Measurements from ENCODE around the gene ZBTB38.

Gene ZBTB38

DNA sequence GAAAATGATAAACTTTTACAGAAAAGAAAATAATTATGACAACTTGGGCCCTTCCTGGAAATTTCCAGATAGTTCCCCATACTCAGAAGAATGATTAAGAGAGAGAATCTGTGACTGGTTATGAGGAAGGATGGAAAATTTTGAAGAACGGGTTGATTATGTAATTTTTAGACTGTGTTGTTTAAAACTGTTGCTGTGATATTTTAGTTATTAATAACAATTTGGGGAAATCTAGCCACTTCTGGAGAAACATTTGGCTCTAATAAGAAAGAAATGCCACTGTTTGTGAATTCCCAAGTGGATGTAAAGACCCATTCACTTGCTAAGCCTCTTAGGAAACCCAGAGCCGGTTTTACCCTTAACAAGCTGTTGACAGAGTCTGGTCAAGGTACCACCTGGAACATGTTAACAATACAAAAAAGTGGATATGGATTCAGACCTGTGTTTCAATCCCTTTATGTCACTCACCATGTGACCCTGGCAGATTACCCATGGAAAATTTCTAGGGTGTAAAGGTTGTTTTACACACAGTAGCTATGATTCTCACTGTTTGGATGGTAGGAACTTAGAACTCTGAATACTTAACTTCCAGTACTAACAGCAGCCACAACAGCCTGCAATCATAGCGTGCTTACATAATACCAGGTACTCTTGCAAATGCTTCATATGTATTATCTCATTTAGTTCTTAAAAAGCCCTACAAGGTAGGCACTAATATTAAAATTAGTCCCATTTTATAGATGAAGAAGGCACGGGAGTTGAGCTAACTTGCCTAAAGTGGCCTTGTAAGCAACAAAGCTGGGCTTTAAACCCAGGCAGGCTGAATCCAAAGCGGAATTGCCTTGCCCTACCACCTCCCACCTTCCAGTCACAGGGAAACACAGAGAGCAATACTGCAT lies 32.0 kb downstream of the ZBTB38 start:
- H3K4me3 ChIP-seq (ENCODE audit: low read length) = no peak overlapping the region
- DNase-seq (ENCODE audit: low read depth) = no peak
- TF ChIP-seq, protein P1, sequence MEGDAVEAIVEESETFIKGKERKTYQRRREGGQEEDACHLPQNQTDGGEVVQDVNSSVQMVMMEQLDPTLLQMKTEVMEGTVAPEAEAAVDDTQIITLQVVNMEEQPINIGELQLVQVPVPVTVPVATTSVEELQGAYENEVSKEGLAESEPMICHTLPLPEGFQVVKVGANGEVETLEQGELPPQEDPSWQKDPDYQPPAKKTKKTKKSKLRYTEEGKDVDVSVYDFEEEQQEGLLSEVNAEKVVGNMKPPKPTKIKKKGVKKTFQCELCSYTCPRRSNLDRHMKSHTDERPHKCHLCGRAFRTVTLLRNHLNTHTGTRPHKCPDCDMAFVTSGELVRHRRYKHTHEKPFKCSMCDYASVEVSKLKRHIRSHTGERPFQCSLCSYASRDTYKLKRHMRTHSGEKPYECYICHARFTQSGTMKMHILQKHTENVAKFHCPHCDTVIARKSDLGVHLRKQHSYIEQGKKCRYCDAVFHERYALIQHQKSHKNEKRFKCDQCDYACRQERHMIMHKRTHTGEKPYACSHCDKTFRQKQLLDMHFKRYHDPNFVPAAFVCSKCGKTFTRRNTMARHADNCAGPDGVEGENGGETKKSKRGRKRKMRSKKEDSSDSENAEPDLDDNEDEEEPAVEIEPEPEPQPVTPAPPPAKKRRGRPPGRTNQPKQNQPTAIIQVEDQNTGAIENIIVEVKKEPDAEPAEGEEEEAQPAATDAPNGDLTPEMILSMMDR (IDR thresholded peaks at IDR 0.05; ENCODE audit: insufficient read depth, low read depth, low read length, missing control alignments) = no peak

DNA sequence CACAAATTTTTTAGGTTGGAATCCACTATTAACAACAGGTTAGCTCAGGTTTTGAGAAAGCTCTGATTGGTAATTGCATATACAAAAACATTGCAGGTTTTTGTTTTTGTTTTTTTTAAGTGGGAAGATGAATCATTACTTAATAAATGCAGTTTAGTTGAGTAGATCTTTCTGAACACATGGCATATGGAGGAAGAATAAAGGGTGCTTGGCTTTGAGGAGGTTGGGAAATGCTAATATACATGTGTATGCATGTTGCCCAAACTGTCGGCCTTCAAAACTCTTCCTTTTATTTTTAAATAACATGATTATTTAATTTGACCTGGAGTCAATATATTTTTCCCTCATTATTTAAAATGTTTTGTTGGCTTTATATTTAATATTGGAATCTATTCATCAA lies 32.8 kb downstream of the ZBTB38 start:
- no peak overlapping the region for H3K4me3 ChIP-seq (ENCODE audit: low read length)
- TF ChIP-seq, protein P1 (IDR thresholded peaks at IDR 0.05; ENCODE audit: insufficient read depth, low read depth, low read length, missing control alignments) = no peak
- peak; percentile 52 for DNase-seq (ENCODE audit: low read depth)

DNA sequence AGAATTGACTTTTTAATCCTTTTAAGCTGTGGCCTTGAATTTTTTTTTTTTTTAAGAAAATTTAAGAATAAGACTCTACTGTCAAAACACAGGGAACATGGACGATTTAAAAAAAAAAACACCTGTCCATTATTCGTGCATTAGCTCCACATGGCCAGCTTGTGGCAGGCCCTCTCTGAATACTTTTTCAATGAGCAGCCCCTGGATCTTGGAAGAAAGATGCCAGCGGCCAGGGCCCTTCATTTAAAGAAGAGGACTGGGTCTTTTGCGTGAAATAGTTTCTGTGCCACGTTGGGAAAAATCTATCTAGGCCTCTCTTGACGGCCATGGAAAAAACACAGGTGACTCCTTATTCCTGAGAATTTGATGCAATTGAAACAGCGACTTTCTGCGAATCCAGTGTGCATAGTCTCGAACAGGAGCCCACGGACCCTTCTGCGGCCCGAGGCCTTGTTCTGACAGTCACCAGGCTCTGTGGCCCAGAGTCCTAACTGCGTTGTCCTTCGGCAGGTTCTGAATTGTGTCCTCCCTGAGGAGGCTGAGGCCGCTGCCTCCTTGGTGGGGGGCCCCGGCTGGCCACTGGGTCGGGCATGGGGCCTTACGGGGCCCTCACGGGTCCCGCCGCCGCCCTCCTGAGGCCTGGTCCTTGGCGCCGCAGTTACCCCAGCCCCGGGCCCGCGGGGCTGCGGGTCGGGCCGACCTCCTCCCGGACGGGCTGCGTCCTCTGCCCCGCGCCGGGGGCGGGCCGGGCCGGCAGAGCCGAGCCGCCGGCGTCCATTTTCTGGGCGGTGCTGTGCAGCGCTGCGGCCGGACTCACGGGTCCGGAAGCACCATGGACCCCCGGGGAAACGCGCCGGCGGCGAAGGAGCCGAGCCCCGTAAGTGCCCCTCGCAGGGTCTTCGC lies 33.5 kb downstream of the ZBTB38 start:
- DNase-seq (ENCODE audit: low read depth) = no peak
- H3K4me3 ChIP-seq (ENCODE audit: low read length) = peak overlapping the region; percentile 68
- TF ChIP-seq, protein P1 (IDR thresholded peaks at IDR 0.05; ENCODE audit: insufficient read depth, low read depth, low read length, missing control alignments) = no peak

DNA sequence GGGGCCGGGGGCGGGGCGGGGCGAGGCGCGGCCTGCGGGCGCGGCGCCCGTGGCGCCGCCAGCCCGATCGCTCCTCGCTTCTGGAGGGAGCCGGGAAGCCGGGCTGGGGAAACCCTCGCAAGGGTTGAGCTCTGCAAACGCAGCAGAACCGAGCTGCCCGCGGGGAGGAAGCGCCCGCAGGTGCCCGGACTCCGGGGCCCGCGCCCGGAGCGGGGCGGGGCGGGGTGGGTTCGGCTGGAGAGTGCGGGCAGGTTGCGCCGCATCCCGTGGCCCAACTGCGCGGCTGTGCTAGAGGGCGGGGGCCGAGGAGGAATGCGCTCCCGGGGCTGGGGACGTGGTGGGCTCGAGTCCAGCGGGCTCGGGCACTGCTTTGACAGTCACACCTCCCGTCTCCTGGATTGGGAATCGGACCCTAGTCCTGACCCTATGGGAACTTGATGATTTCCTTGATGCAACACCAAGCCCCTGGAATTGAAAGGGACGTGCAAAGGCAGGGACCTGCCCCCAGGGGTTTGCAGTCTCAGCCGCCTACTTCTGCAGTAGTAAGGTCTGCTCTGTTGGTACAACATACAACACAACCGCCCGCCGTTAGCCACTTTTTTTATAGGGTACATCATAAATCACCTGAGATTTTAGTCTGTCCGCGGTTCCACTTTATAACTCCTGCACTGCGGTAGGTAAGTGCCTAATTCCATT lies 34.3 kb downstream of the ZBTB38 start:
- TF ChIP-seq, protein P1 (IDR thresholded peaks at IDR 0.05; ENCODE audit: insufficient read depth, low read depth, low read length, missing control alignments) = no peak
- H3K4me3 ChIP-seq (ENCODE audit: low read length) = peak overlapping the region; percentile 68
- peak; percentile 54 for DNase-seq (ENCODE audit: low read depth)

DNA sequence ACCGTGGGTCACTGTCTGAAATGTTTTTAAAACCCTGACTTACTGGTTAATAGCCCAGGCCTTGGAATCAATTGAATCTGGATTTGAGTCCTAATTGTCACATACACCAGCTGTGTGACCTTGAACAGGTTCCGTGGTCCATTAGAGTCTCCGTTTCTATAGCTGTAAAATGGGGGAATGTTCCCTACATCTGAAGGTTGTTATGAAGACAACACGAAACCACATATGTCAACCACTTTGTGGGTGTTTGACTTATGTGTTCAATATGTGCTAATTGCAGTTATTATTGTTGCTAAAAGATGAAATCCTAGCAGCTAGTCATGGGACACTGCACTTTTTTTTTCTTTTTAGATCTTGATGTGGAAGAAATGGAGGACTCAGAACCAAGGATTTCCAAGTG lies 35.3 kb downstream of the ZBTB38 start:
- DNase-seq (ENCODE audit: low read depth) = no peak
- peak overlapping the region; percentile 68 for H3K4me3 ChIP-seq (ENCODE audit: low read length)
- TF ChIP-seq, protein P1 (IDR thresholded peaks at IDR 0.05; ENCODE audit: insufficient read depth, low read depth, low read length, missing control alignments) = no peak

DNA sequence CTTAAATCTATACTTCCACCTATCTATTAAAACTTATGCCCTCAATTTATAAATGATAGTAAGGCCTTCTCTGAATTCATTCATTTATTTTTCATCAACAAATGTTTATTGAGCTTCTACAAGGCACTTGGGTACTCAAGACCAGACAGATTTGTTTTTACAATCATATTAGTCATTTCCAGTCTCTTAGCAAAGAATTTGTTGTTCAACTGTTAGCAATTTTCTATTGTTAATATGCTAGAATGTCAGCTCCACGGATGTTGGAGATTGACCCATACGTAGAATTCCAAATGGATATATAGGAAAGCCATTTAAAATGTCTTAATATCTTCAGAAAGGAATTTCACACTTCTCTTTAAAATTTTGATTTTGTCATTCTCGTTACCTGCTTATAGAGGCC lies 36.7 kb downstream of the ZBTB38 start:
- DNase-seq (ENCODE audit: low read depth) = peak; percentile 65
- H3K4me3 ChIP-seq (ENCODE audit: low read length) = no peak overlapping the region
- TF ChIP-seq, protein P1 (IDR thresholded peaks at IDR 0.05; ENCODE audit: insufficient read depth, low read depth, low read length, missing control alignments) = no peak
